Measurements from ENCODE around the gene DLG2. TPM values are rescaled to one million over a fixed set of nuclear protein-coding genes. Genes with fewer than 3 reads are reported as not detected.
"Not testable (repeated sequence)": the region's sequence is repeated elsewhere in the genome, so short reads cannot be mapped to it uniquely, and the experiment has no call there.

The DLG2 gene
- total and polyA plus RNA-seq, 7 donors: 0.60 to 25.8 (median 9.7) TPM; not detected in 1

- Histone ChIP-seq H3K4me1 (no peaks in the 10 kb centered on the region), H3K9me3 (no peaks in the 10 kb centered on the region), H3K27me3 (no peaks in the 10 kb centered on the region), H3K27ac (no peak overlapping the region), H3K36me3 (no peaks in the 10 kb centered on the region), H3K4me3 (no peak overlapping the region)
- no peak for DNase-seq
- TF ChIP-seq CTCF (IDR thresholded peaks at IDR 0.05): no peak
- TF ChIP-seq POLR2AphosphoS5 (IDR thresholded peaks at IDR 0.05): no peak
- TF ChIP-seq POLR2A (IDR thresholded peaks at IDR 0.05): no peak
- TF ChIP-seq EP300 (IDR thresholded peaks at IDR 0.05): no peak
- intact Hi-C loops (cut with DNase I): no loop called here
Measured at GRCh38 chr11:85249482-85249881, 377.7 kb downstream of the DLG2 start.

- Histone ChIP-seq H3K36me3 (no peaks in the 10 kb centered on the region), H3K27me3 (no peaks in the 10 kb centered on the region), H3K4me1 (no peaks in the 10 kb centered on the region), H3K9me3 (no peaks in the 10 kb centered on the region), H3K4me3 (no peak overlapping the region), H3K27ac (no peak overlapping the region)
- WGBS, 2 donors: 91 to 93% methylated on average over 3 of the region's 3 CpGs
- no peak for DNase-seq
- TF ChIP-seq CTCF (IDR thresholded peaks at IDR 0.05) (no peak), POLR2A (IDR thresholded peaks at IDR 0.05) (no peak)
- intact Hi-C loops (cut with DNase I): no loop called here
Measured at GRCh38 chr11:85247797-85248196, 379.3 kb downstream of the DLG2 start.

GRCh38 chr11:85238906-85239305 lies 388.2 kb downstream of the DLG2 start:
- Histone ChIP-seq H3K4me1 (no peaks in the 10 kb centered on the region), H3K27me3 (no peaks in the 10 kb centered on the region), H3K4me3 (no peak overlapping the region), H3K36me3 (no peaks in the 10 kb centered on the region), H3K27ac (no peak overlapping the region), H3K9me3 (no peaks in the 10 kb centered on the region)
- no peak for TF ChIP-seq POLR2A (IDR thresholded peaks at IDR 0.05)
- no peak for TF ChIP-seq CTCF (IDR thresholded peaks at IDR 0.05)
- TF ChIP-seq EP300 (IDR thresholded peaks at IDR 0.05): no peak
- TF ChIP-seq POLR2AphosphoS5 (IDR thresholded peaks at IDR 0.05): no peak
- DNase-seq: no peak
- 27 to 77% methylated on average over 1 of the region's 1 CpG for WGBS, 2 donors
- intact Hi-C loops (cut with DNase I): no loop called here

GRCh38 chr11:85238038-85238437 lies 389.1 kb downstream of the DLG2 start:
- H3K36me3 ChIP-seq; H3K27ac ChIP-seq; DNase-seq; H3K4me3 ChIP-seq; H3K4me1 ChIP-seq; H3K27me3 ChIP-seq; H3K9me3 ChIP-seq; intact Hi-C loops (cut with DNase I): not testable (repeated sequence)
- WGBS, 2 donors: 94 to 98% methylated on average over 2 of the region's 2 CpGs

GRCh38 chr11:85236211-85236610 lies 390.9 kb downstream of the DLG2 start:
- Histone ChIP-seq H3K27ac (no peak overlapping the region), H3K36me3 (no peaks in the 10 kb centered on the region), H3K9me3 (peaks cover 0 to 3% (median 0%) of the 10 kb centered on the region in 4 donors), H3K4me3 (no peak overlapping the region), H3K27me3 (no peaks in the 10 kb centered on the region), H3K4me1 (no peaks in the 10 kb centered on the region)
- intact Hi-C loops (cut with DNase I): no loop called here
- 87 to 89% methylated on average over 2 of the region's 2 CpGs for WGBS, 2 donors
- TF ChIP-seq POLR2AphosphoS5 (IDR thresholded peaks at IDR 0.05) (no peak), EP300 (IDR thresholded peaks at IDR 0.05) (no peak), POLR2A (IDR thresholded peaks at IDR 0.05) (no peak), CTCF (IDR thresholded peaks at IDR 0.05) (no peak)
- no peak for DNase-seq

All from sigmoid colon (tissue), 7 donors.